SK-MEL-5 (cell line): ENCODE data around the gene CACNA1I. TPM values are rescaled to one million over a fixed set of nuclear protein-coding genes. Genes with fewer than 3 reads are reported as not detected.

ENCODE experiments used
- DNase-seq: peaks from one replicate; pipeline ENCODE4 v3.0.0-alpha.2; 2016; ENCODE audit warnings: low read depth, low spot score
- in situ Hi-C: cut with HindIII; loops from 2 replicates; pipeline ENCODE4 v1.10.0; 2016; ENCODE audit warnings: low sequenced_read_pairs, high pct_unique_total_duplicates, low pct_unique_long_range_greater_than_20kb
- total RNA-seq: library from RNA; depleted of rRNA; stranded (reverse); fragments of >200 nt; shearing (Covaris generic); gene quantifications from 2 replicates; pipeline ENCODE4 v1.2.3, GENCODE V29; 2014

Gene CACNA1I
- total RNA-seq, 1 experiment from 2014 or later, result not detected

GRCh38 chr22:39580795-39581194 lies 10.2 kb downstream of the CACNA1I start:
- DNase-seq, result no peak
- in situ Hi-C loops, result no loop called here

GRCh38 chr22:39581303-39581702 lies 10.8 kb downstream of the CACNA1I start:
- in situ Hi-C loops, result no loop called here
- DNase-seq, result no peak

GRCh38 chr22:39583066-39583667 lies 12.6 kb downstream of the CACNA1I start:
- in situ Hi-C loops, result no loop called here
- DNase-seq, result no peak

- no peak for DNase-seq
- in situ Hi-C loops, result no loop called here
These were observed 19.3 kb downstream of the CACNA1I start for GRCh38 chr22:39589875-39590274.

- in situ Hi-C loops, result no loop called here
These were observed 21.8 kb downstream of the CACNA1I start for GRCh38 chr22:39592081-39593065.

GRCh38 chr22:39593066-39593930 lies 22.7 kb downstream of the CACNA1I start:
- DNase-seq, result no peak
- in situ Hi-C loops, result no loop called here

More at GRCh38 chr22:39592081-39593065, 21.8 kb downstream of the CACNA1I start:
- no peak for DNase-seq

GRCh38 chr22:39593931-39594285 lies 23.4 kb downstream of the CACNA1I start:
- DNase-seq, result no peak
- in situ Hi-C loops, result no loop called here

GRCh38 chr22:39594411-39594810 lies 23.9 kb downstream of the CACNA1I start:
- in situ Hi-C loops, result no loop called here
- DNase-seq, result no peak

GRCh38 chr22:39595622-39596172 lies 25.1 kb downstream of the CACNA1I start:
- in situ Hi-C loops, result no loop called here
- DNase-seq, result no peak

GRCh38 chr22:39596601-39597000 lies 26.0 kb downstream of the CACNA1I start:
- no peak for DNase-seq
- in situ Hi-C loops, result no loop called here

GRCh38 chr22:39597236-39597869 lies 26.8 kb downstream of the CACNA1I start:
- DNase-seq, result no peak
- in situ Hi-C loops, result no loop called here

GRCh38 chr22:39598017-39598965 lies 27.7 kb downstream of the CACNA1I start:
- peak; percentile 31 for DNase-seq
- in situ Hi-C loops, result no loop called here

GRCh38 chr22:39600491-39601179 lies 30.1 kb downstream of the CACNA1I start:
- no peak for DNase-seq
- in situ Hi-C loops, result no loop called here

GRCh38 chr22:39601180-39601535 lies 30.6 kb downstream of the CACNA1I start:
- in situ Hi-C loops, result no loop called here
- DNase-seq, result no peak

GRCh38 chr22:39603345-39603744 lies 32.8 kb downstream of the CACNA1I start:
- DNase-seq, result no peak
- in situ Hi-C loops, result no loop called here

- DNase-seq, result no peak
- in situ Hi-C loops, result no loop called here
These were observed 39.7 kb downstream of the CACNA1I start for GRCh38 chr22:39610246-39610645.
